K562 (cell line): Measurements from ENCODE around the gene NBPF3.
"Not testable (repeated sequence)": the region's sequence is repeated elsewhere in the genome, so short reads cannot be mapped to it uniquely, and the experiment has no call there.

Experiments used
- CTBP1 ChIP-seq: fragments of 450-650 bp; IDR thresholded peaks from 2 replicates; pipeline ENCODE4 v1.6.1; 2016; ENCODE audit warnings: borderline replicate concordance
- CTCF ChIP-seq, 3 experiments: IDR thresholded peaks in 2 of 3; conservative IDR thresholded peaks in 1 of 3; 2 replicates each; pipeline ENCODE4 v1.5.1; 2011 to 2012; ENCODE audit warnings: low read length in 3 of 3, mild to moderate bottlenecking in 3 of 3, control low read depth in 2 of 3, improper control_type of control experiment in 1 of 3, inconsistent platforms in 1 of 3, low read depth in 1 of 3, mixed read lengths in 1 of 3, moderate library complexity in 1 of 3; ENCODE audit not compliant: insufficient read depth in 2 of 3
- LCOR ChIP-seq: sonication (generic); formaldehyde crosslinking; IDR thresholded peaks from 2 replicates; pipeline ENCODE4 v1.8.0; 2022; ENCODE audit warnings: mild to moderate bottlenecking, missing genetic modification reagents
- POLR2A ChIP-seq: fragments of 450-650 bp; conservative IDR thresholded peaks from 2 replicates; pipeline ENCODE4 v1.6.1; 2016
- POLR2B ChIP-seq: fragments of 450-650 bp; IDR thresholded peaks from 2 replicates; pipeline ENCODE4 v1.6.1; 2018; ENCODE audit warnings: low read depth; ENCODE audit not compliant: partially characterized antibody
- RBM34 ChIP-seq: fragments of 200-400 bp; formaldehyde crosslinking; IDR thresholded peaks from 2 replicates; pipeline ENCODE4 v1.6.1; 2018; ENCODE audit warnings: low read length, borderline replicate concordance; ENCODE audit not compliant: insufficient read depth
- ZBTB7A ChIP-seq: IDR thresholded peaks from 2 replicates; pipeline ENCODE4 v1.6.1; 2011; ENCODE audit warnings: low read depth, mild to moderate bottlenecking, low read length, moderate library complexity, borderline replicate concordance; ENCODE audit not compliant: control insufficient read depth
- ZNF24 ChIP-seq: fragments of 450-650 bp; IDR thresholded peaks from 2 replicates; pipeline ENCODE4 v1.6.1; 2016
- ZNF589 ChIP-seq: fragments of 200-800 bp; sonication (Bioruptor generic); IDR thresholded peaks from 2 replicates; pipeline ENCODE4 v1.6.1; 2016; ENCODE audit warnings: low read depth, missing genetic modification characterization, missing compliant biosample characterization
- TF ChIP-seq, protein P1 (sequence below): conservative IDR thresholded peaks from 2 replicates; pipeline ENCODE4 v1.6.1; 2011; ENCODE audit warnings: low read depth, mild to moderate bottlenecking, low read length; ENCODE audit not compliant: control insufficient read depth
- TF ChIP-seq, protein P2 (sequence below): fragments of 250-450 bp; sonication (Bioruptor Pico); IDR thresholded peaks from 2 replicates; pipeline ENCODE4 v1.4.0; 2020; ENCODE audit warnings: mild to moderate bottlenecking

DNA sequence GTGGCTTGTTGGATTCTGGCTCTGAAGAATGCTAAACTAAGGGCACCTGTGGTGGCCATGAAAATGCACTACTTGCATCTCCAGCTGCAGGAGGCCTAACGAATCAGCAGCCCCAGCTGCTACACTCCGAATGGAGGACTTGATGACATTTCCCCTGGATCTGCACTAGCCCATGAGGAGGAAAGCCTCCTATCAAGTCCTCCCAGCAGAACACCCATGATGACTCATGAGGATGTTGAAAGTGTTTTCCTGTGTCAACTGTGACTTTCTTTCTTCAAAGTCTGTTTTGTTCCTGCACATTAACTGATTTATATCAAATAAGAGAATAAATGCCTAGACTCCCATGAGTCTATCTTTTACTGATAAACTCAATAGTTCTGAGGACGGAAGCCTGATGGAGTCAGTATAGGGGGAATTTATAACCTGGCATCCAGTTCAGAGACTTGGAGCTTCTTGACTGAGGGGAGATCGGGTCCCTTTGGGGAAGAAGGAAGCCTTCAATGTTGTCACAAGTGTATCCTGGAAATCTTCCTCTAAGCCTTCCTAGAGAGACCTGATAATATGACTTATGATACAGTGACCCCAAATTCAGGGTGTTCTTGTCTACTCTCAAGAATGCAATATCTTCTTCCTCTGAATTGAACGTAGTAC is 14.2 kb downstream of the NBPF3 start:
- TF ChIP-seq, protein P1, sequence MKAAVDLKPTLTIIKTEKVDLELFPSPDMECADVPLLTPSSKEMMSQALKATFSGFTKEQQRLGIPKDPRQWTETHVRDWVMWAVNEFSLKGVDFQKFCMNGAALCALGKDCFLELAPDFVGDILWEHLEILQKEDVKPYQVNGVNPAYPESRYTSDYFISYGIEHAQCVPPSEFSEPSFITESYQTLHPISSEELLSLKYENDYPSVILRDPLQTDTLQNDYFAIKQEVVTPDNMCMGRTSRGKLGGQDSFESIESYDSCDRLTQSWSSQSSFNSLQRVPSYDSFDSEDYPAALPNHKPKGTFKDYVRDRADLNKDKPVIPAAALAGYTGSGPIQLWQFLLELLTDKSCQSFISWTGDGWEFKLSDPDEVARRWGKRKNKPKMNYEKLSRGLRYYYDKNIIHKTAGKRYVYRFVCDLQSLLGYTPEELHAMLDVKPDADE = peak; percentile 66; the same call in 1 of the 2 replicates
- not testable (repeated sequence) for TF ChIP-seq CTBP1; LCOR; POLR2A; POLR2B; RBM34; ZBTB7A; ZNF24; CTCF (IDR thresholded peaks at IDR 0.05 in 2 of 3, conservative IDR thresholded peaks at IDR 0.05 in 1 of 3; ENCODE audit: insufficient read depth in 2 of 3, low read depth in 1 of 3, low read length in 3 of 3)
- peak; percentile 66; the same call in 1 of the 2 replicates for TF ChIP-seq ZNF589 (CRISPR knock-in tag)
- TF ChIP-seq, protein P2, sequence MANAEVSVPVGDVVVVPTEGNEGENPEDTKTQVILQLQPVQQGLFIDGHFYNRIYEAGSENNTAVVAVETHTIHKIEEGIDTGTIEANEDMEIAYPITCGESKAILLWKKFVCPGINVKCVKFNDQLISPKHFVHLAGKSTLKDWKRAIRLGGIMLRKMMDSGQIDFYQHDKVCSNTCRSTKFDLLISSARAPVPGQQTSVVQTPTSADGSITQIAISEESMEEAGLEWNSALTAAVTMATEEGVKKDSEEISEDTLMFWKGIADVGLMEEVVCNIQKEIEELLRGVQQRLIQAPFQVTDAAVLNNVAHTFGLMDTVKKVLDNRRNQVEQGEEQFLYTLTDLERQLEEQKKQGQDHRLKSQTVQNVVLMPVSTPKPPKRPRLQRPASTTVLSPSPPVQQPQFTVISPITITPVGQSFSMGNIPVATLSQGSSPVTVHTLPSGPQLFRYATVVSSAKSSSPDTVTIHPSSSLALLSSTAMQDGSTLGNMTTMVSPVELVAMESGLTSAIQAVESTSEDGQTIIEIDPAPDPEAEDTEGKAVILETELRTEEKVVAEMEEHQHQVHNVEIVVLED = not testable (repeated sequence)
